Activated CD4-positive, CD25-positive, alpha-beta regulatory T cell treated with anti-CD3 and anti-CD28 coated beads, Interleukin-2, amount 50 U/mL, for 72 hours (primary cell): ENCODE measurements around the gene CCDC195.
"Not testable (repeated sequence)": the region's sequence is repeated elsewhere in the genome, so short reads cannot be mapped to it uniquely, and the experiment has no call there.

Experiments used
- DNase-seq: peaks from one replicate; pipeline ENCODE4 v3.0.0; 2021

CCDC195 gene

DNA sequence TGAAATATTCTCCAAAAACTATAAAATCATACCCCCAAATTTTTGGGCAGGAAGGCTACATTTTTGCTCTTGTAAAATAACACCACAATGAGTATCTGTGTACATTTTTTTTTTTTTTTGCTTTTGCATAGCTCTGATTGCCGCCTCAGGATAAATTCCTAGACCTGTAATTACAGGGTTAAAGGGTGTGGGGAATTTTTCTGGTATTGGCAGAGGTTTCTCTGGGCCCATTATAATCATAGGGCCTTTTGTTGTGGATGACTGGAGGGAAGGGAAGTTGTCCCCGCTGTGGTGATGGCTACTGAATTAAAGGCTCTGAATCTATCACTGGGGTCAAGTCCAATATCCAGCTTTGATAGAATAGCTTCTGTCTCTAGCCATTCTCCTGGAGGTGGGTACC lies 26.6 kb downstream of the CCDC195 start:
- DNase-seq = no peak

DNA sequence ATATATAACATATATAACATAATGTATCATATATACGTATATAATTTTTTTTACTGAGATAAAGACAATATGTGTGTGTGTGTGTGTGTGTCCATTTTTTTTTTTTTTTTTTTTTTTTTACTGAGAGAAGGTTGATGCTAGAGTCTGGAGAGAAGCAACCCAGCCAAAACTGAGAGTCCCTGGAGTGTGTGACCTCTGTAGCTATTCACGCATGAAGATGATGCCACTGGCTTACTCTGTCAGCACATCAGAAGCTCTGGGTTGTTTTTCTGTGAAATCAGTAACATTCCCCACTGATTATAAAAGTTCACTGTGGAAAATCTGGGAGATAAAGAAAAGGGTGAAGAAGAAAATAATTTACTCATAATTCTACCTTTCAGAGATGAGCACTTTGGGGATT lies 27.2 kb downstream of the CCDC195 start:
- no peak for DNase-seq

DNA sequence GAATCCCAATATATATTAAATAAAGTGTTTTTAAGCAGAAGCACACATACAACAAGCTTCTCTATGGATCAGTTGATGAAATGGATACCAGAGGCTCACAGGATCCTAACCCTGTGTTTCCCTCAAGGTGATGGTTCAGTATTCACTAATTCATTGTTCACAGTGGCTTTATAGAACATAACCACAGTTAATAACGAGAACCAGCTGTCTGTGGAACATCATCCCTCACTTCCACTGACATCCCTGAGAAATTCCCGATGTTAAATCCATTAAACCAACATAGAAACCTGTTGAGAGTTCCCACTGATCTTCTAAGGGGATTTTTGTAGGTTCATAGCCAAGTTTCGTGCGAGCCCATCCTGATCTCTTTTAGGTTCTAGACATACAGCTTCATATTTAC lies 29.0 kb downstream of the CCDC195 start:
- DNase-seq = no peak

DNA sequence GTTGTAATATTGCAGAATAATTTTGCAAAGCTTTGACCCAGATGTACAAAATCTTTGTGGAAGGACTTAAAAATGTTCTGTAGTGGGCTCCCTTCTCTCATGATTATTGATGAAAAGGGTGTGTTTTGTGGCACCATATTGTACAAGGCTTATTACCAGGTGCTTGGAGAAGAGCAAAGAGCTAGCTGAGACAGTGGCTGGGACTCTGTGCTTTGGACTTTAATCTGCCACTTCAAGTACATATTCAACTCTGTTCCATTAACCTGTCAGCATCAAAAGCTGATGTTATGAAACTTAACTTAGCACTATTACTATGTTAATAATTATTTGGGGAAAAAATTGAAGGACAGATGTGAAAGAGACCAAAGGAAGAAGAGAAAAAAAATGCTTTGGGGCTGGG lies 31.0 kb downstream of the CCDC195 start:
- DNase-seq = no peak

DNA sequence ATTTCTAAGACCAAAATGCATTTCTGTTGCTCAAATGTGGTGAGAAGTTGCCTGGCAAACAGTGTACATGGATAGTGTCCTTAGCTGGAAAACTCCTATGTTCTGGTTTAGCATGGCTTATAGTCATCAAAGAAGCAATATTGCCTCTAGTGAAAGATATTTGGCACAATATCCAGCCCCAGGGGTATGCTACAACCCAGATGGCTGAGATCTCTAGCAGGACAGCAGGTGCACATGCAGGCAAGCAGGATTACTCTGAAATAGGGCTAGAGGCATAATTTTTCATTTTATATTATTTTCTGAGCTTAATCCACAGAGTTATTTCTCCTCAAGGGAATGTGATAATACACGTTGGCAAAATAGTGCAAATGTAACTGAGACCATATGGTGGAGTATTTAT lies 34.0 kb downstream of the CCDC195 start:
- no peak for DNase-seq

DNA sequence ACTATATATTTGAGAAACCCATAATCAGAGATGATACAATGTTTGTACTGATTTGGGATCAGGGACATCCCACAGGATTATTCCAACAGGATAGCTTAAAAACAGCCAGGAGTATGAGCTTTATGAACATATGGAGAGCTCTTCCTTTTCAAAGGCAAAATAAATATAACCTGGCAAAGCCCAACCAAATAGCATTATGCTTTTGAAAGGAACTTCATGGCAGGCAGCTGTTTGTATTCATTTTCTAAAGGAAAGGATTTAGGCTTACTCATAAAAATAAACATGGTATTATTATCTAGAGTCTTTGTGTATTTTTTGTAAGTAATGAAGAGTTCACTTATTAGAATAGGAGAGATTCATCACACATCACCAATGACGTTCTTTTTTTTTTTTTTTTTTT lies 44.4 kb downstream of the CCDC195 start:
- no peak for DNase-seq

DNA sequence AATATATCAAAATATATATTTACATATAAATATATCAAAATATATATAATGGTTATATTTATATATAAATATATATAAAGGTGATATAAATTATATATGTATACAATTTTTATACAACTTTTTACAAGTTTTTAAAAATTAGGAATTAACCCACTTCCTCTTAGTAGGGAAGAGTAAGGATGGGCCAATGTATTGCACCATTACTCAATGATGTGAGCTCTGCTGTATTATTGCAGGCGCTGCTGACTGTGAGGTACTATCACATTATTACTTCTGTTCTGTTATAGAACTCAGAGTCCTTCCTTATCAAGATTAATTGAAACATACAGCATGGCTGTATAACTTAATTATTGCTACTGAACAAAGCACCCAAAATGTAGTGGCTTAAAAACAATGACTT lies 46.0 kb downstream of the CCDC195 start:
- no peak for DNase-seq

DNA sequence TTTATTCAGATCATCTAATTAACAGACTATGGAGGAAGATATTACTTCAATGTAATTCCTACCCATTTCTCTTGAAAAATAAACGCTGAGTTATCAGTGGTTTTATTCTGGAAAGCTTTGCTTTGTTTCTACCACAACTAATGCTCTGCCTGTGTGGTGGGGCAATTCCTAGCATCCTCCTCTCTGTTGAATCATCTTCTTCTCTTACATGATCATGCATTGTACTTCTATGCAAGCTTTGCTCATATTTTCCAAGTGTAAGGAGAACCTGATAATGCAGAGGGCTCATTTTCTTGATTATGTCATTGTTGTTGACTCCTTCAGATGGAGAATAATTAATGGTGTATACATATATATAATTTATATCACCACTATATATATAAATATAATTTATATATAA lies 46.7 kb downstream of the CCDC195 start:
- no peak for DNase-seq

DNA sequence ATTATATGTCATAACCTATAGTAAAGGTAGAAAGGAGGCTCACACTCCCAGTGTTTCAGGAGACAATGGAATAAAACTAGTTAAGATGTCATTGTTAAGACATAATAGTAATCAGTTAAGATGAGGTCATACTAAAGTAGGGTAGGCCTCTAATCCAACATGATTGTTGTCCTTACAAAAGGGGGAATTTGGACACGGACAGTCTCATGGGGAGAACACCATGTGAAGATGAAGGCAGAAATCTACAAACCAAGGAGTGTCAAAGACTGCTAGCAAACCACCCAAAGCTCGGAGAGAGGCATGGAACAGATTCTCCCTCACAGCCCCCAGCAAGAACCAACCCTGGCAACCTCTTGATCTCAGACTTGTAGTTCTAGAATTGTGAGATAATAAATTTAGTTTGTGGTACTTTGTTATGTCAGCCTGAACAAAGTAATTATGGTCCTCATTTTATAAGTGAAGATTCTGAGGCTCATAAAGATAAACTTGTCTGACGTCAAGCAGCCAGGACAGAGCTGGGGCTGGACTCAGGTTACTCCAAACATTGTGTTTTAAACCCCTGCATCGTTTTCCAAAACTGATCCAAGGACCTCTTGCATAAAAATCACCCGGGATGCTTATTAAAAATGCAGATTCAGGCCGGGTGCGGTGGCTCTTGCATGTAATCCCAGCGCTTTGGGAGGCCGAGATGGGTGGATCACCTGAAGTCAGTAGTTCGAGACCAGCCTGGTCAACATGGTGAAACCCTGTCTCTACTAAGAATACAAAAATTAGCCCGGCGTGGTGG lies 47.8 kb downstream of the CCDC195 start:
- DNase-seq = no peak

DNA sequence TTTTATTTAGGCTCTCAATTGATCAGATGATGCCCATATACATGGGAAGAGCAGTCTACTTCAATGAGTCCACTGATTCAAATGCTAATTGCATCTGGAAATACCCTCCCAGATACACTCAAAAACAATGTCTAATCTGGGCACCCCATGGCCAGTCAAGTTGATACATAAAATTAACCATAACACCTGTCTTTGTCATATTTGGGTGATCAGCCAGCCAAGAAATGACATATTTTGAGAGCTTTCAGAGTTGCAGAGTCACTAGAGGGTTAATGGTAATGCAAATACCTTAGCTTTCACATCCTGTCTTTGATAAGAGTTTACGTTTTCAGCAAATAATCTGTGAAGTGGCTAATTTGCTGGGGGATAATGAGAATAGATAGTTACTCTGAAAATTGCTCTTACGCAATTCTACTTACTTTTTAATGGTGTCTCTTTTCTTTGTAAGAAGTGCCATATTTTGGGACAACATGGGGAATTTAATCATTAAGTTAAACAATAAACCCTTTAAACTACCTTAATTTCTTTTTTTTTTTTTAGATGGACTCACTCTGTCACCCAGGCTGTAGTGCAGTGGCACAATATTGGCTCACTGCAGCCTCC lies 49.1 kb downstream of the CCDC195 start:
- no peak for DNase-seq

DNA sequence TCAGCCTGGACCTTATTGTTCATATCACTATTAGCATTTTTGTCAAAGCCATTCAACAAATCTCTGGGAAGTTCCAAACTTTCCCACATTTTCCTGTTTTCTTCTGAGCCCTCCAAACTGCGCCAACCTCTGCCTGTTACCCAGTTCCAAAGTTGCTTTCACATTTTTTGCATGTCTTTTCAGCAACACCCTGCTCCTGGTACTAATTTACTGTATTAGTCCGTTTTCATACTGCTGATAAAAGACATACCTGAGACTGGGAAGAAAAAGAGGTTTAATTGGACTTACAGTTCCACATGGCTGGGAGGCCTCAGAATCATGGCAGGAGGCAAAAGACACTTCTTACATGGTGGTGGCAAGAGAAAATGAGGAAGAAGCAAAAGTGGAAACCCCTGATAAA lies 52.8 kb downstream of the CCDC195 start:
- DNase-seq = not testable (repeated sequence)

DNA sequence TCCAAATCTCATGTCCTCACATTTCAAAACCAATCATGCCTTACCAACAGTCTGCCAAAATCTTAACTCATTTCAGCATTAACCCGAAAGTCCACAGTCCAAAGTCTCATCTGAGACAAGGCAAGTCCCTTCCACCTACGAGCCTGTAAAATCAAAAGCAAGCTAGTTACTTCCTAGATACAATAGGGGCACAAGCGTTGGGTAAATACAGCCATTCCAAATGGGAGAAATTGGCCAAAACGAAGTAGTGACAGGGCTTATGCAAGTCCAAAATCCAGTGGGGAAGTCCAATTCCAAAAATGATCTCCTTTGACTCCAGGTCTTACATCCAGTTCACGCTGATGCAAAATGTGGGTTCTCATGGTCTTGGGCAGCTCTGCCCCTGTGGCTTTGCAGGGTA lies 54.5 kb downstream of the CCDC195 start:
- not testable (repeated sequence) for DNase-seq

DNA sequence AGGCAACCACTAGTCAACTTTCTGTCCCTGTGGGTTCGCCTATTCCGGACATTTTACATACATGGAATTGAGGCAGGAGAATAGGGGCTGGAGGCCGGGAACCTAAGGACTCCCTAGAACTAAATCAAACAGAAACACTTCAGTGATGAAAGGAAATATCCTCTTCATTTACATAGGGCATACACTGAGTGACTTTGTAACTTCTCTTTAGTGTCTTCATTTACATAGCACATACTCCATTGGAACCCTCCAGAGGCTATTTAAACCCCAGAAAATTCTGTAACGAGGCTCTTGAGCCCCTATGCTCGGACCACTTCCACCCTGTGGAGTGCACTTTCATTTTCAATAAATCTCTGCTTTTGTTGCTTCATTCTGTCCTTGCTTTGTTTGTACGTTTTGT lies 56.5 kb downstream of the CCDC195 start:
- DNase-seq = no peak

DNA sequence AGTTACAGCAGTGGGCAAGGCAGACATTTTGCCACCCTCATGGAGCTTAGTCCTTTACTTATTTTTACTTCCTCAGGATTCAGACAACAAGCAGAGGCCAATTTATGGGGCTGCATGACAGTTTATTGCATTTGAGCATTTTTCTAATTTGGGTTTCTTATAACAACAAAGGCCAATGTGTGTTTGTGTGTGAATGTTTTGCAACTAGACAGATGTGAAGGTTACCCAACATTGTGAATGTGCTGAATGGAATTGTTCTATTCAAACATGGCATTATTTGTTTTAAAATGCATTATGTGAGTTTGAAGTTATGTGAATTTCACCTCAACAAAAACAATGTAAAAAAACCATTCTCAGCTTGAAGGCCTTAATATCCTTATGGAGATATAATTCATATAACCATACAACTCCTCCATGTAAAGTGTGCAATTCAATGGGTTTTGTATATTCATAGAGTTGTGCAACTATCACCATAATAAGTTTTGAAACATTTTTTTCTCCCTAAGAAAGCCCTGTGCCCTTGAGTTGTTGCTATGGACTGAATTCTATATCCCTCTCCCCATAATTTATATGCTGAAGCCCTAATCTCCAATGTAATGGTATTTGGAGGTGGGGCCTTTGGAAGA lies 57.3 kb downstream of the CCDC195 start:
- no peak for DNase-seq

DNA sequence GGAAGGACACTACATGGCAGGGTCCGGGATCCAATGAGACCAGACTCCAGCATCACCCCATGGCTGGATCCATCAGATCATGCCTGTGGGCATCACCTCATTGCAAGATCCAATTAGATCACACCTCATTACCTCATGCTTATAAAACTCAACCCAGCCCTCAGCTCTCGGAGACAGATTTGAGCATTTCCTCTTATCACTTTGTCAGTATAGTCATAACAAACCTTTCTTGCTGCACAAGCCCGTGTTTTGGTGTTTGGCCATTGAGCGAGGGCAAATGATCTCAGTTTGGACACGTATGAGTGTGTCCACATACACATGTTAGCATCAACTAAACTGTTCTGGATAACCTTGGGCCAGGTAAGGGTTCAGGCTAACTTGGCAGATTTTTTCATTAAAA lies 58.8 kb downstream of the CCDC195 start:
- no peak for DNase-seq

DNA sequence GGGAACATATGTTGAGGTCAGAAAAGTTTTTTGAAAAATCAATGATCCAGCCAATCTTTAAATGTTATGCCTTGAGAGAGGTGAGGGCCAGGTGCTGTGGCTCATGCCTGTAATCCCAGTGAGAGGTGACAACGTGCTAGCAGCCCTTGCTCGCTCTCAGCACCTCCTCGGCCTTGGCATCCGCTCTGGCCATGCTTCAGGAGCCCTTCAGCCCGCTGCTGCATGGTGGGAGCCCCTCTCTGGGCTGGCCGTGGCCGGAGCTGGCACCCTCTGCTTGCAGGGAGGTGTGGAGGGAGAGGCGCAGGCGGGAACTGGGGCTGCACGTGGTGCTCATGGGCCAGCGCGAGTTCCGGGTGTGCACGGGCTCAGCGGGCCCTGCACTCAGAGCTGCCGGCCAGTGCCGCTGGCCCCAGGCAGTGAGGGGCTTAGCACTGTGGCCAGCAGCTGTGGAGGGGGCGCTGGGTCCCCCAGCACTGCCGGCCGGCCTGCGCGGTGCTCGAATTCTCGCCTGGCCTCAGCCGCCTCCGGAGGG lies 61.1 kb downstream of the CCDC195 start:
- DNase-seq = no peak
